ENCODE measurements around the gene FAM228B.
"Not testable (repeated sequence)": the region's sequence is repeated elsewhere in the genome, so short reads cannot be mapped to it uniquely, and the experiment has no call there.

FAM228B gene

GRCh38 chr2:24179683-24180082 is 56.4 kb downstream of the FAM228B start:
- H3K4me3 ChIP-seq (ENCODE audit: low read length): no peak overlapping the region
- no peaks in the 10 kb centered on the region for H3K4me1 ChIP-seq (ENCODE audit: insufficient read depth, low read length)
- H2AFZ ChIP-seq (ENCODE audit: low read depth, low read length): no peak overlapping the region
- no peaks in the 10 kb centered on the region for H3K9me3 ChIP-seq (ENCODE audit: low read length)
- no peaks in the 10 kb centered on the region for H3K36me3 ChIP-seq (ENCODE audit: insufficient read depth, low read length)
- no peaks in the 10 kb centered on the region for H3K27me3 ChIP-seq (ENCODE audit: insufficient read depth, low read length)

GRCh38 chr2:24181849-24182248 is 58.6 kb downstream of the FAM228B start:
- no peak overlapping the region for H3K4me3 ChIP-seq (ENCODE audit: low read length)
- H3K9me3 ChIP-seq (ENCODE audit: low read length): no peaks in the 10 kb centered on the region
- H3K27me3 ChIP-seq (ENCODE audit: insufficient read depth, low read length): no peaks in the 10 kb centered on the region
- no peaks in the 10 kb centered on the region for H3K36me3 ChIP-seq (ENCODE audit: insufficient read depth, low read length)
- H3K4me1 ChIP-seq (ENCODE audit: insufficient read depth, low read length): no peaks in the 10 kb centered on the region
- H2AFZ ChIP-seq (ENCODE audit: low read depth, low read length): no peak overlapping the region

GRCh38 chr2:24182507-24182906 is 59.2 kb downstream of the FAM228B start:
- no peak overlapping the region for H3K4me3 ChIP-seq (ENCODE audit: low read length)
- H3K9me3 ChIP-seq (ENCODE audit: low read length): no peaks in the 10 kb centered on the region
- no peaks in the 10 kb centered on the region for H3K4me1 ChIP-seq (ENCODE audit: insufficient read depth, low read length)
- no peaks in the 10 kb centered on the region for H3K27me3 ChIP-seq (ENCODE audit: insufficient read depth, low read length)
- no peak overlapping the region for H2AFZ ChIP-seq (ENCODE audit: low read depth, low read length)
- H3K36me3 ChIP-seq (ENCODE audit: insufficient read depth, low read length): no peaks in the 10 kb centered on the region

DNA sequence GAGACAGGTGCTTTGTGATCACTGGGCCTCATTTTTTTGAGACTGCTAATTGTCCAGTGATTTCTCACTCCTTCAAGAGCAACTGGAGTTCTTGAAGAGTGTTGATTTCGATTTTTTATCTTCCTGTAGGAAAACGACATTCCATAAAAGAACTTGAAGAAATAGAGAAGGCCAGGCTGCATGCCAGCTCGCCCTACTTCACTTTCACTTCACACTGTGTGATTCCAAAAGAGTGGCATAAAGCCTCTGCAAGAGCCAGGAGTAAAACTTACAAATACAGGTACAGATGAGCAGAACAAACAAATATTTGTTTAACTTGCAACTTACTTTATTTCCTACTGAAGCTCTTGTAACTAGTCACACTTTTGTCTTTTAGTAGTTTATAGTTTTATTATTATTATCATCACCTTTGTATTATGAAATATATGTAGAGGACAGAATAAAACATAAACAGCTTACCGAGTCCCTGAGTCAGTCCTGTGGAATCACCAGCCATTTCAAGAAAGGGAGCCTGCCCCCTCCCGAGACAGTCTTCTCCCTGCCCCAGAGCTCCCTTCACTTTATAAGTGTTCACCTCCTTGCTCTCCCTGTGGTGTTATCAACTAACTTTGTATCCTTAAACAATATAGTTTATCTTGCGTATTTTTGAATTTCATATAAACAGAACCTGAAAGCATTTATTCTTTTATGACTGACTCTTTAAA is 60.2 kb downstream of the FAM228B start:
- Histone ChIP-seq H3K27me3 (ENCODE audit: insufficient read depth, low read length) (no peaks in the 10 kb centered on the region), H3K4me3 (ENCODE audit: low read length) (no peak overlapping the region), H3K36me3 (ENCODE audit: insufficient read depth, low read length) (no peaks in the 10 kb centered on the region), H2AFZ (ENCODE audit: low read depth, low read length) (no peak overlapping the region), H3K9me3 (ENCODE audit: low read length) (no peaks in the 10 kb centered on the region), H3K4me1 (ENCODE audit: insufficient read depth, low read length) (no peaks in the 10 kb centered on the region)

DNA sequence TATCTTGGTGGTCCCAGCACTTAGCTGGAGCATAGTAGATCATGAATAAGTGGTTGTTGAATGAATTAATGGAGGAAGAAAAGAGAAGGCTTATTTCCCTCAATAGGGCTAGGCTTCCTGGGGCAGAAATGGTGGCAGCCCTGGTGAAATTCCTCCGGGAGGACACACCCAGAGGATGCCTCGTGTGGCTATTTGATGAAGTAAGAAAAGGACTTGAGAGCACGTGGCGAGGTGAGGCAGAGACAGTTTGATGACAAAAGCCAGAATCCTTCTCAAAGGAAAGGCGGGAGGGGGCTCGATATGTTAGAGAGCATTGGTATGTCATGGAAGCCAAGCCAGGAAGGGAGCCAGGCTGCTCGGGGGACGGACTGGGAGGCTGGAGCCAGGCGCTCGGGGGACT is 66.3 kb downstream of the FAM228B start:
- no peak overlapping the region for H3K4me3 ChIP-seq (ENCODE audit: low read length)
- no peaks in the 10 kb centered on the region for H3K36me3 ChIP-seq (ENCODE audit: insufficient read depth, low read length)
- no peaks in the 10 kb centered on the region for H3K27me3 ChIP-seq (ENCODE audit: insufficient read depth, low read length)
- H3K9me3 ChIP-seq (ENCODE audit: low read length): no peaks in the 10 kb centered on the region
- no peak overlapping the region for H2AFZ ChIP-seq (ENCODE audit: low read depth, low read length)
- H3K4me1 ChIP-seq (ENCODE audit: insufficient read depth, low read length): no peaks in the 10 kb centered on the region

DNA sequence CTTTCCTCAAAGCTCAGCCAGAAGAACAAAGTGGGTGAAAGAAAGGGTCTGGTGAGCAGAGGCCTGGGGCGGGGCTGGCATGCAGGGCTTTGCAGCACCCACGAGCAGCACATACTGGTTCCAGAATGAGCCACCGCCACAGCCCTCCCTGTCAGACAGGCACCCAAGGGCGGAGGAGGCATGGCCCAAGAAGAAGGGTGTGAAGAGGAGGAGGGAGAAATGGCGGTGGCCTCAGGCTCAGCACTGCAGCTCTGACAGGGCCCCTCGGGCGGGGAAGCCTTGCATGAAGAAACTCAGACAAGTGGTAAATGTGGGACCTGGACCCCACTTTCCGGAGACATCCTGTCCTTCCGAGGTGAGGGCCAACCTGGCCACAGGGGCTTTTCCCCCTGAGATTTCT is 67.2 kb downstream of the FAM228B start:
- H3K4me3 ChIP-seq (ENCODE audit: low read length): no peak overlapping the region
- no peaks in the 10 kb centered on the region for H3K4me1 ChIP-seq (ENCODE audit: insufficient read depth, low read length)
- no peak overlapping the region for H2AFZ ChIP-seq (ENCODE audit: low read depth, low read length)
- no peaks in the 10 kb centered on the region for H3K36me3 ChIP-seq (ENCODE audit: insufficient read depth, low read length)
- no peaks in the 10 kb centered on the region for H3K9me3 ChIP-seq (ENCODE audit: low read length)
- no peaks in the 10 kb centered on the region for H3K27me3 ChIP-seq (ENCODE audit: insufficient read depth, low read length)

- no peaks in the 10 kb centered on the region for H3K36me3 ChIP-seq (ENCODE audit: insufficient read depth, low read length)
- H3K4me3 ChIP-seq (ENCODE audit: low read length): no peak overlapping the region
- H3K27me3 ChIP-seq (ENCODE audit: insufficient read depth, low read length): no peaks in the 10 kb centered on the region
- H3K9me3 ChIP-seq (ENCODE audit: low read length): no peaks in the 10 kb centered on the region
- H2AFZ ChIP-seq (ENCODE audit: low read depth, low read length): no peak overlapping the region
- no peaks in the 10 kb centered on the region for H3K4me1 ChIP-seq (ENCODE audit: insufficient read depth, low read length)
These were observed 67.9 kb downstream of the FAM228B start for GRCh38 chr2:24191156-24191555.

- Histone ChIP-seq H3K36me3 (ENCODE audit: insufficient read depth, low read length) (no peaks in the 10 kb centered on the region), H3K9me3 (ENCODE audit: low read length) (no peaks in the 10 kb centered on the region), H3K4me1 (ENCODE audit: insufficient read depth, low read length) (no peaks in the 10 kb centered on the region), H3K4me3 (ENCODE audit: low read length) (no peak overlapping the region), H3K27me3 (ENCODE audit: insufficient read depth, low read length) (no peaks in the 10 kb centered on the region), H2AFZ (ENCODE audit: low read depth, low read length) (no peak overlapping the region)
These were observed 68.6 kb downstream of the FAM228B start for GRCh38 chr2:24191848-24192247.

- H3K4me1 ChIP-seq (ENCODE audit: insufficient read depth, low read length); H3K9me3 ChIP-seq (ENCODE audit: low read length); H3K36me3 ChIP-seq (ENCODE audit: insufficient read depth, low read length); H3K27me3 ChIP-seq (ENCODE audit: insufficient read depth, low read length); H3K4me3 ChIP-seq (ENCODE audit: low read length); H2AFZ ChIP-seq (ENCODE audit: low read depth, low read length): not testable (repeated sequence)
These were observed 73.9 kb downstream of the FAM228B start for GRCh38 chr2:24197213-24197612.

DNA sequence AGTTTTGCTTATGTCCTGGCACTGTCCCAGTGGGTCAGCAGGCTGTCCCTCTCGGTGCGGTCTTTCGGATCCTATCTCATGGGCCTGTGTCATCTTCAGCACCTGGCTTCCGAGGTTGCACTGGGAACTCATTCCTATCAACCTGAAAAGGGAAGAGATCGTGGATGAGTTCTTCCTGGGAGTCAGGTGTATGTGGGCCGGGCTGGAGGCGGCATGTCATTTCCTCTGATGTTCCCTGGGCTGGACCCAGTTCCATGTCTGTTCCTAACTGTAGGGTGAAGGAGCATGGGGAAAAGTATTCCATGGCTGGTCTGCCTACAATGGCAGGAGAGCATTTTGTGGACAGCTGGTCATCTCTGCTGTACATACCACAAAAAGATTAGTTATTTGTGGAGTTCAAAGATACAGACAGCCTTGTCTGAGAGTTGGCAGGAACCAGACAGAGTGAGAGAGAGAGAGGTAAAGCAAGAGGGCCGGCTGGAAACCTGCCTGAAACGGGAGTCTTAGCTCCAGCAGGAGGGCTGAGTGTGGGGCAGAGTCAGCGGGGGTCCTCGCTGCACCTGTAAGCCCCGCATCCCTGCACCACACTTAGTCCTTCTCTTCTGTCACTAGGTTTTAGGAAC is 76.8 kb downstream of the FAM228B start:
- no peaks in the 10 kb centered on the region for H3K27me3 ChIP-seq (ENCODE audit: insufficient read depth, low read length)
- no peaks in the 10 kb centered on the region for H3K4me1 ChIP-seq (ENCODE audit: insufficient read depth, low read length)
- no peak overlapping the region for H3K4me3 ChIP-seq (ENCODE audit: low read length)
- peaks cover 9% of the 10 kb centered on the region for H3K36me3 ChIP-seq (ENCODE audit: insufficient read depth, low read length)
- H3K9me3 ChIP-seq (ENCODE audit: low read length): peaks cover 2% of the 10 kb centered on the region
- no peak overlapping the region for H2AFZ ChIP-seq (ENCODE audit: low read depth, low read length)

DNA sequence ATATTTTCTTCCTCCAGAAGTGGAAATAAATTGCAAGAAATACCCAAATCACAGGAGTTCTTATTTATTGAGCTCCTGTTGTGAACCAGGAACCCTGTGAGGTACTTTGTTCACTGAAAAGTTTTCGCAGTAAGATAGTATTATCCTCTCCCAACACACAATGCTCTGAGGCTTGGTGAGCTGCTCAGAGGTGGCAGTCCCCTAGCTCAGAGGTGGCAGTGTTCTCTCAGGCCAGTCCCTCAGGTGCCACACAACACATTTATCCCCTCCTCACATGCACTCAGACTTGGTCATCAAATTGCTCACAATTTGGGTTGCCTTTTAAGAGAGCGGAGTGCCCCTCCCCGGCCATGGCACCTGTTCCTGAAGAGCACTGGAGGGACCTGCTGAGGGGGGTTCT is 77.5 kb downstream of the FAM228B start:
- H3K36me3 ChIP-seq (ENCODE audit: insufficient read depth, low read length): peaks cover 9% of the 10 kb centered on the region
- no peaks in the 10 kb centered on the region for H3K4me1 ChIP-seq (ENCODE audit: insufficient read depth, low read length)
- H2AFZ ChIP-seq (ENCODE audit: low read depth, low read length): no peak overlapping the region
- peaks cover 2% of the 10 kb centered on the region for H3K9me3 ChIP-seq (ENCODE audit: low read length)
- no peaks in the 10 kb centered on the region for H3K27me3 ChIP-seq (ENCODE audit: insufficient read depth, low read length)
- H3K4me3 ChIP-seq (ENCODE audit: low read length): no peak overlapping the region

GRCh38 chr2:24203029-24203786 is 79.9 kb downstream of the FAM228B start:
- Histone ChIP-seq H2AFZ (ENCODE audit: low read depth, low read length) (no peak overlapping the region), H3K4me1 (ENCODE audit: insufficient read depth, low read length) (no peaks in the 10 kb centered on the region), H3K27me3 (ENCODE audit: insufficient read depth, low read length) (no peaks in the 10 kb centered on the region), H3K4me3 (ENCODE audit: low read length) (no peak overlapping the region), H3K9me3 (ENCODE audit: low read length) (peaks cover 2% of the 10 kb centered on the region), H3K36me3 (ENCODE audit: insufficient read depth, low read length) (peaks cover 12% of the 10 kb centered on the region)

DNA sequence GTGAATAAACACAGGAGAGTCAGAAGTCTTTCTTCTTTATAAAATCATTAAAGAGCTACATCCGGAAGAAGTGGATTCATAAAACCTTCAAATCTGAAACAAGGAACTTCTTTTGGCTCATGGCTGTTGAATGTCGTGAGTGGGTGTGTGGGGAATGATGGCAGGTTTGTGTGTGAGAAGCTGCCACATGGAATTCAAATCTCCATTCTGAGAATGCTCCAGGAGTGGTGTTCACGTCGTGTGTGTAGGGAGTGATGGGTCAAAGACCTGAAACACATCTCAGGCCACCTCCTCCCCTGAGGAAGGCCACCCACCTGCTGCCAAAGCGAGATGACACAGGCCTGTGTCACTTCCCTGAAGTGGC is 80.5 kb downstream of the FAM228B start:
- no peaks in the 10 kb centered on the region for H3K4me1 ChIP-seq (ENCODE audit: insufficient read depth, low read length)
- H3K27me3 ChIP-seq (ENCODE audit: insufficient read depth, low read length): no peaks in the 10 kb centered on the region
- no peak overlapping the region for H2AFZ ChIP-seq (ENCODE audit: low read depth, low read length)
- H3K9me3 ChIP-seq (ENCODE audit: low read length): peaks cover 2% of the 10 kb centered on the region
- no peak overlapping the region for H3K4me3 ChIP-seq (ENCODE audit: low read length)
- peaks cover 18% of the 10 kb centered on the region for H3K36me3 ChIP-seq (ENCODE audit: insufficient read depth, low read length)
